Endothelial cell of umbilical vein (primary cell): ENCODE measurements around the gene GPR162. TPM values are rescaled to one million over a fixed set of nuclear protein-coding genes. Genes with fewer than 3 reads are reported as not detected.

ENCODE experiments used
- BruUV-seq: library from RNA; stranded (reverse); fragments of 400-500 nt; replicated peaks from 2 replicates; lab custom pipeline; 2021; lab: Mats Ljungman, UMichigan
- CTCF ChIA-PET: fragments of 300-600, 350-600 bp; sonication (Branson Sonifier 250); formaldehyde crosslinking; loops from one replicate; lab custom pipeline; 2021; ENCODE audit warnings: antibody characterized with exemption, inconsistent platforms; lab: Charles Lee
- POLR2A ChIA-PET: fragments of 300-600, 350-600 bp; sonication (Branson Sonifier 250); formaldehyde crosslinking; loops from one replicate; lab custom pipeline; 2021; ENCODE audit warnings: antibody characterized with exemption, inconsistent platforms; lab: Charles Lee
- DNase-seq: peaks from one replicate; pipeline ENCODE4 v3.0.0-alpha.2; 2011; ENCODE audit warnings: low read depth, low spot score
- FAIRE-seq: peaks from 2 replicates; lab custom pipeline; 2011; peaks lifted over from hg19 to GRCh38; lab: Jason Lieb, UNC
- H2AFZ ChIP-seq: 2 replicates; pipeline ENCODE4 v1.6.0; 2012; ENCODE audit warnings: low read depth, low read length, control low read depth, inconsistent platforms
- H3K27ac ChIP-seq: 2 replicates; pipeline ENCODE4 v1.5.1; 2011; ENCODE audit warnings: low read depth, mild to moderate bottlenecking, control low read depth, low read length, moderate library complexity; ENCODE audit not compliant: insufficient read depth
- H3K27me3 ChIP-seq, 2 experiments: 2 replicates each; pipeline versions ENCODE4 v1.6.0 to v1.6.1; 2011; ENCODE audit warnings: low read length in 2 of 2, mixed read lengths in 1 of 2; ENCODE audit not compliant: control insufficient read depth in 2 of 2, insufficient read depth in 2 of 2
- H3K36me3 ChIP-seq, 2 experiments: 2 replicates in 1 of 2; 3 replicates in 1 of 2; pipeline ENCODE4 v1.5.1; 2011; ENCODE audit warnings: low read length in 2 of 2, mild to moderate bottlenecking in 1 of 2, moderate library complexity in 1 of 2; ENCODE audit not compliant: control insufficient read depth in 2 of 2, insufficient read depth in 2 of 2; ENCODE audit errors: extremely low read depth in 1 of 2
- H3K4me1 ChIP-seq: 3 replicates; pipeline ENCODE4 v1.5.1; 2011; ENCODE audit warnings: mild to moderate bottlenecking, low read length; ENCODE audit not compliant: control insufficient read depth, insufficient read depth; ENCODE audit errors: extremely low read depth
- H3K4me2 ChIP-seq: 2 replicates; pipeline ENCODE4 v1.6.1; 2011; ENCODE audit warnings: low read length, control low read depth, mixed read lengths; ENCODE audit not compliant: insufficient read depth
- H3K4me3 ChIP-seq, 3 experiments: fragments of 200-600 bp in 1 of 3; sonication (generic), shearing (Covaris generic) in 1 of 3; replicated peaks in 1 of 3; 2 replicates each; pipeline ENCODE4 v1.5.1; 2011 to 2016; ENCODE audit warnings: control low read depth in 3 of 3, low read length in 3 of 3, mild to moderate bottlenecking in 2 of 3, inconsistent platforms in 1 of 3, low read depth in 1 of 3, moderate library complexity in 1 of 3; ENCODE audit not compliant: insufficient read depth in 1 of 3
- H3K79me2 ChIP-seq: 2 replicates; pipeline ENCODE4 v1.6.0; 2012; ENCODE audit warnings: low read length, inconsistent platforms; ENCODE audit not compliant: control insufficient read depth, insufficient read depth
- H3K9ac ChIP-seq: replicated peaks from 2 replicates; pipeline ENCODE3; 2011; ENCODE audit warnings: low read length, control low read depth; ENCODE audit not compliant: insufficient read depth; ENCODE audit errors: extremely low read depth
- H3K9me1 ChIP-seq: replicated peaks from 3 replicates; pipeline ENCODE4 v1.6.0; 2011; ENCODE audit warnings: mild to moderate bottlenecking, low read length; ENCODE audit not compliant: control insufficient read depth, insufficient read depth; ENCODE audit errors: extremely low read depth
- H3K9me3 ChIP-seq: replicated peaks from 2 replicates; pipeline ENCODE4 v1.5.1; 2012; ENCODE audit warnings: low read length, inconsistent platforms; ENCODE audit not compliant: control insufficient read depth, insufficient read depth
- H4K20me1 ChIP-seq: replicated peaks from 2 replicates; pipeline ENCODE3; 2011; ENCODE audit warnings: mild to moderate bottlenecking, low read length; ENCODE audit not compliant: control insufficient read depth, insufficient read depth; ENCODE audit errors: extremely low read depth
- CTCF ChIP-seq, 2 donors: IDR thresholded peaks; 1 replicate in 1 of 2; 2 replicates in 1 of 2; pipeline ENCODE4 v1.5.1; 2011; ENCODE audit warnings: low read length in 2 of 2, mild to moderate bottlenecking in 2 of 2, moderate library complexity in 2 of 2, control low read depth in 1 of 2, inconsistent platforms in 1 of 2, low read depth in 1 of 2; ENCODE audit not compliant: insufficient read depth in 1 of 2; ENCODE audit errors: extremely low read depth in 1 of 2
- EZH2 ChIP-seq: IDR thresholded peaks from 2 replicates; pipeline ENCODE4 v1.6.1; 2012; ENCODE audit warnings: borderline replicate concordance, low read depth, mild to moderate bottlenecking, moderate library complexity, low read length, inconsistent platforms; ENCODE audit not compliant: severe bottlenecking
- FOS ChIP-seq: IDR thresholded peaks from 2 replicates; pipeline ENCODE4 v1.6.1; 2011; ENCODE audit warnings: mild to moderate bottlenecking, low read length, moderate library complexity, borderline replicate concordance; ENCODE audit not compliant: insufficient read depth
- GATA2 ChIP-seq: IDR thresholded peaks from 2 replicates; pipeline ENCODE4 v1.7.0; 2011; ENCODE audit warnings: low read depth, mild to moderate bottlenecking, moderate library complexity, mixed read lengths, low read length; ENCODE audit not compliant: insufficient read length, insufficient read depth
- JUN ChIP-seq: IDR thresholded peaks from 2 replicates; pipeline ENCODE4 v1.6.1; 2011; ENCODE audit warnings: borderline replicate concordance, low read depth; ENCODE audit not compliant: insufficient read length, insufficient read depth
- MAX ChIP-seq: IDR thresholded peaks from 2 replicates; pipeline ENCODE4 v1.6.1; 2011; ENCODE audit not compliant: insufficient read depth, insufficient read length
- MYC ChIP-seq: IDR thresholded peaks from one replicate; pipeline ENCODE4 v1.6.1; 2011; ENCODE audit warnings: mild to moderate bottlenecking, low read depth, low read length
- POLR2A ChIP-seq: IDR thresholded peaks from 2 replicates; pipeline ENCODE4 v1.6.1; 2012; ENCODE audit warnings: low read depth, mild to moderate bottlenecking, control low read depth, low read length
- POLR2AphosphoS5 ChIP-seq: IDR thresholded peaks from 2 replicates; pipeline ENCODE4 v1.6.1; 2012; ENCODE audit warnings: low read depth, mild to moderate bottlenecking, control low read depth, low read length, moderate library complexity; ENCODE audit not compliant: insufficient read depth
- dilution Hi-C: fragments of 300-500 bp; cut with MboI; formaldehyde crosslinking; loops from one replicate; pipeline ENCODE4 v1.15.0; 2019; ENCODE audit warnings: low sequenced_read_pairs; ENCODE audit not compliant: extremely low pct_ligation_motif_present
- intact Hi-C: fragments of 100-400 bp; cut with micrococcal nuclease; formaldehyde crosslinking; loops from one replicate; pipeline ENCODE4 v1.10.0; 2022
- polyA plus RNA-seq, 4 experiments: library from polyadenylated mRNA; depleted of rRNA in 3 of 4; stranded (reverse) in 3 of 4; unstranded in 1 of 4; fragments of >200 nt; gene quantifications; 2 replicates each; pipeline versions ENCODE4 v1.2.1 to v1.2.3, GENCODE V29; 2011 to 2012; ENCODE audit warnings: missing spikeins in 1 of 4
- total RNA-seq: library from RNA; stranded (reverse); gene quantifications from 2 replicates; pipeline ENCODE4 v1.2.3, GENCODE V29; 2021

GPR162 gene
- total and polyA plus RNA-seq, 2 donors (not counting 3 experiments of a cell fraction or from before 2014, with no cell fraction given) = 9.7 to 13.7 TPM

GRCh38 chr12:6777386-6777785, 44.2 kb upstream of the GPR162 start:
- no TSS peak for BruUV-seq
- no peak overlapping the region for H3K4me2 ChIP-seq
- dilution Hi-C loops = no loop called here
- no peaks in the 10 kb centered on the region for H3K27me3 ChIP-seq
- no peak for DNase-seq
- no peaks in the 10 kb centered on the region for H3K9me1 ChIP-seq
- H3K79me2 ChIP-seq = no peaks in the 10 kb centered on the region
- ChIA-PET POLR2A (interaction anchor here (2.3 kb wide), 1 partner anchor 11 kb away, joined by 16 read pairs; the partner anchor contains the start of gene PTMS), CTCF (interaction anchor here (7.7 to 9.5 kb wide), 2 partner anchors 10 to 24 kb away, joined by 70 to 107 read pairs; partner anchors contain the start of genes MLF2 and PTMS)
- TF ChIP-seq EZH2 = no peak
- no peak for TF ChIP-seq GATA2
- TF ChIP-seq MAX = no peak
- no peak for TF ChIP-seq POLR2A
- TF ChIP-seq FOS = no peak
- no peak for TF ChIP-seq MYC
- TF ChIP-seq POLR2AphosphoS5 = no peak
- H2AFZ ChIP-seq = no peak overlapping the region
- peaks cover 0 to 7% of the 10 kb centered on the region in 2 experiments for H3K36me3 ChIP-seq
- intact Hi-C loops = loop anchor here (5.0 kb wide), 1 partner anchor 90 kb away; the partner anchor contains the start of gene ZNF384
- H3K9me3 ChIP-seq = no peaks in the 10 kb centered on the region
- no peak overlapping the region for H3K4me3 ChIP-seq
- peaks cover 5% of the 10 kb centered on the region for H3K4me1 ChIP-seq
- no peak for FAIRE-seq
- no peak overlapping the region for H3K9ac ChIP-seq
- H3K27ac ChIP-seq = no peak overlapping the region
- no peaks in the 10 kb centered on the region for H4K20me1 ChIP-seq

- POLR2A ChIA-PET = interaction anchor here (2.3 kb wide), 1 partner anchor 12 kb away, joined by 16 read pairs; the partner anchor contains the start of gene PTMS
- Histone ChIP-seq H3K4me1 (peaks cover 5% of the 10 kb centered on the region), H3K4me3 (no peak overlapping the region), H4K20me1 (no peaks in the 10 kb centered on the region), H3K27ac (no peak overlapping the region), H3K9me1 (no peaks in the 10 kb centered on the region), H2AFZ (peak overlapping the region; percentile 75), H3K79me2 (no peaks in the 10 kb centered on the region), H3K9me3 (no peaks in the 10 kb centered on the region), H3K4me2 (peak overlapping the region; percentile 65), H3K27me3 (no peaks in the 10 kb centered on the region), H3K9ac (no peak overlapping the region), H3K36me3 (peaks cover 0 to 7% of the 10 kb centered on the region in 2 experiments)
- BruUV-seq = no TSS peak
- intact Hi-C loops (loop anchor here (5.0 kb wide), 1 partner anchor 91 kb away; the partner anchor contains the start of gene ZNF384), dilution Hi-C loops (no loop called here)
- CTCF ChIA-PET = interaction anchor here (0.6 to 9.5 kb wide), 13 partner anchors 11 to 163 kb away, joined by 3 to 107 read pairs (median 4); partner anchors contain the start of genes COPS7A, GPR162, MLF2 and PTMS
- FAIRE-seq (no peak), DNase-seq (no peak)
- TF ChIP-seq POLR2A = no peak
- TF ChIP-seq CTCF (IDR thresholded peaks at IDR 0.05; ENCODE audit: extremely low read depth in 1 of 2, insufficient read depth in 1 of 2, low read depth in 1 of 2, low read length in 2 of 2) = no peak
- no peak for TF ChIP-seq MAX
- no peak for TF ChIP-seq MYC
- no peak for TF ChIP-seq JUN
- no peak for TF ChIP-seq POLR2AphosphoS5
- no peak for TF ChIP-seq FOS
- no peak for TF ChIP-seq GATA2
- TF ChIP-seq EZH2 = no peak
These were observed 43.4 kb upstream of the GPR162 start for GRCh38 chr12:6778217-6778573.
